ENCODE data around the gene BCL6B. TPM values are rescaled to one million over a fixed set of nuclear protein-coding genes. Genes with fewer than 3 reads are reported as not detected.

BCL6B gene
- total RNA-seq, 1 experiment from 2014 or later = 0.57 TPM

DNA sequence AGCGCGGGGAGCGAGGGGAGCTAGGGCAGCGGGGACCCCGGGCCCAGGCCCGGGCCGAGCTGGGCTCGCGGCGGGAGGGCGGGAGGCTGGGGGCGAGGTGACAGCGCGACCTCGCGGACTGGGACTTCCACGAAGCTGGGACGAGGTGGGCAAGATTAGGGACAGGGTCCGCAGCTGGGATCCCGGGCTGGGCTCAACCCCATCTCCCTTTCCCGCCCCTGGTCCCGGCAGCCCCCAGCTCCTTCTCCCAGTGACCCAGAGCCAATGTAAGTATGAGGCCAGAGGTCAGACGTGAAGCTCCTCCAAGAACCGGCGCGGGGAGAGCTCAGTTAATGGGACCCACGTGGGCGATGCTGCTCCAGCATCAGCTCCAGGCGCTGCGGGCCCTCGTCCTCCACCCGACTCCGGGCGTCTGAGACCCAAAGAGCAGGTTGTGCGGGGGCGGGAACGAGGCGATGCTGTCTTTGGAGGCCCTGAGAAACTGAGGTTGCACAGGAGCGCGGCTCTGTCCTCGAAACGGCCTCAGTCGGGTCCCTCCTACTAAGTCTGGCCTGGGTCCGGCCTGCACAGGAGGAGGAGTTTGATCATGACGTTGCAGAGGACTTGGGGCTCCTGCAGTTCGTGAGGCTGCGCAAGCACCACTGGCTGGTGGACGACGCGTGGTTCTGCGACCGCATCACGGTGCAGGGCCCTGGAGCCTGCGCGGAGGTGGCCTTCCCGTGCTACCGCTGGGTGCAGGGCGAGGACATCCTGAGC is 26.4 kb upstream of the BCL6B start:
- Histone ChIP-seq H3K4me2 (ENCODE audit: low read length) (no peak overlapping the region), H3K4me3 (replicated peaks in 1 of 2; ENCODE audit: low read depth in 1 of 2, low read length in 2 of 2) (no peak overlapping the region), H3K4me1 (ENCODE audit: control insufficient read depth in 1 of 2, insufficient read depth in 2 of 2, low read length in 2 of 2) (no peaks in the 10 kb centered on the region), H3K9me2 (ENCODE audit: insufficient read depth) (no peaks in the 10 kb centered on the region), H3K27me3 (ENCODE audit: insufficient read depth, low read length) (no peaks in the 10 kb centered on the region), H2AFZ (ENCODE audit: low read depth, low read length, poor library complexity, severe bottlenecking) (no peak overlapping the region), H3K9ac (ENCODE audit: low read length) (no peak overlapping the region), H3K79me2 (ENCODE audit: insufficient read depth, low read length) (no peaks in the 10 kb centered on the region), H3K36me3 (ENCODE audit: control insufficient read depth in 1 of 2, insufficient read depth in 2 of 2, low read length in 2 of 2) (peaks cover 9 to 11% of the 10 kb centered on the region in 2 experiments; a peak in 3 of 4 replicates), H3K27ac (ENCODE audit: low read depth, low read length) (no peak overlapping the region), H3K9me3 (ENCODE audit: control insufficient read depth in 1 of 2, insufficient read depth in 1 of 2, low read depth in 1 of 2, low read length in 2 of 2) (no peaks in the 10 kb centered on the region), H4K20me1 (ENCODE audit: insufficient read depth) (no peaks in the 10 kb centered on the region)
- DNase-seq (ENCODE audit: low read depth, low spot score) (no peak), ATAC-seq (no peak)
- no TSS peak for BruUV-seq (replicated peaks)
- ChIA-PET POLR2A (interaction anchor here (1.3 kb wide), 1 partner anchor 8 kb away, joined by 4 read pairs; no protein-coding TSS in a partner anchor), RAD21 (ENCODE audit: low non-redundant PET in 1 of 2, low total read pairs in 2 of 2, uncharacterized antibody in 2 of 2, unreplicated experiment in 2 of 2) (no interaction called here), CTCF (interaction anchor here (1.4 to 1.7 kb wide), 2 partner anchors 8 to 19 kb away, joined by 4 read pairs; no protein-coding TSS in a partner anchor)
- no peak for TF ChIP-seq POLR2A (IDR thresholded peaks at IDR 0.05; ENCODE audit: borderline replicate concordance, extremely low read depth, insufficient read depth, insufficient read length)
- TF ChIP-seq, protein P1, sequence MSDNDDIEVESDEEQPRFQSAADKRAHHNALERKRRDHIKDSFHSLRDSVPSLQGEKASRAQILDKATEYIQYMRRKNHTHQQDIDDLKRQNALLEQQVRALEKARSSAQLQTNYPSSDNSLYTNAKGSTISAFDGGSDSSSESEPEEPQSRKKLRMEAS (IDR thresholded peaks at IDR 0.05) = no peak
- TF ChIP-seq SRF (IDR thresholded peaks at IDR 0.05; ENCODE audit: low read depth) = no peak
- TF ChIP-seq EZH2phosphoT487 (IDR thresholded peaks at IDR 0.05; ENCODE audit: borderline replicate concordance) = no peak
- no peak for TF ChIP-seq SP1 (IDR thresholded peaks at IDR 0.05; ENCODE audit: low read depth)
- no peak for TF ChIP-seq JUND (IDR thresholded peaks at IDR 0.05)
- no peak for TF ChIP-seq EZH2 (IDR thresholded peaks at IDR 0.05)
- intact Hi-C loops (cut with micrococcal nuclease) = no loop called here

DNA sequence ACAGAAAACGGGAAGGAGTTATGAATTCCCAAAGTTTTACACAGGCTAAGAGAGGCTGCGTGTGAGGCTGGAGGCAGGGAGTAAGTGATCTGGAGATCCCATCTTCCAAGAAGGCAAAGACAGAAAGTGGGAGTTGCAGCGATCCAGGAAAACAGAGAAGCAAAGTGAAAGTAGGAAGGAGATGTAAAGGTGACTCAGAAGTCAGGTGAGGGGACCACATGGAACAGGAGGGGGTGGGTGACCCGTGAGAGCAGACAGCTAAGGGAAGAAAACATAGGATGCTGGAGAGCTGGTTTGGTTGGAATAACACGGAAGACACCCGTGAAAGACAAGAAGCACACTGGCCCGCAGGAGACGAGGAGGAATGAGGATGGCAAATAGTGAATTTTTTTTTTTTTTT is 25.7 kb upstream of the BCL6B start:
- H3K9me3 ChIP-seq (ENCODE audit: control insufficient read depth in 1 of 2, insufficient read depth in 1 of 2, low read depth in 1 of 2, low read length in 2 of 2) = no peaks in the 10 kb centered on the region
- H3K4me2 ChIP-seq (ENCODE audit: low read length) = no peak overlapping the region
- no peak for DNase-seq (ENCODE audit: low read depth, low spot score)
- ChIA-PET POLR2A (no interaction called here), CTCF (no interaction called here), RAD21 (ENCODE audit: low non-redundant PET in 1 of 2, low total read pairs in 2 of 2, uncharacterized antibody in 2 of 2, unreplicated experiment in 2 of 2) (no interaction called here)
- no peaks in the 10 kb centered on the region for H3K79me2 ChIP-seq (ENCODE audit: insufficient read depth, low read length)
- no peak overlapping the region for H3K9ac ChIP-seq (ENCODE audit: low read length)
- no peak overlapping the region for H2AFZ ChIP-seq (ENCODE audit: low read depth, low read length, poor library complexity, severe bottlenecking)
- intact Hi-C loops (cut with micrococcal nuclease) = no loop called here
- BruUV-seq (replicated peaks) = no TSS peak
- ATAC-seq = no peak
- H3K27ac ChIP-seq (ENCODE audit: low read depth, low read length) = no peak overlapping the region
- H4K20me1 ChIP-seq (ENCODE audit: insufficient read depth) = no peaks in the 10 kb centered on the region
- TF ChIP-seq, protein P1 (IDR thresholded peaks at IDR 0.05) = no peak
- no peak for TF ChIP-seq YY1 (IDR thresholded peaks at IDR 0.05; ENCODE audit: extremely low read depth, insufficient replicate concordance, low read depth, low read length)
- no peak for TF ChIP-seq TCF7L2 (IDR thresholded peaks at IDR 0.05; ENCODE audit: borderline replicate concordance, extremely low read depth, insufficient read depth, insufficient read length)
- no peak for TF ChIP-seq EZH2 (IDR thresholded peaks at IDR 0.05)
- no peak for TF ChIP-seq SIN3A (IDR thresholded peaks at IDR 0.05; ENCODE audit: low read depth)
- TF ChIP-seq POLR2A (IDR thresholded peaks at IDR 0.05; ENCODE audit: borderline replicate concordance, extremely low read depth, insufficient read depth, insufficient read length) = no peak
- TF ChIP-seq ZFX (IDR thresholded peaks at IDR 0.05) = no peak
- TF ChIP-seq, protein P2, sequence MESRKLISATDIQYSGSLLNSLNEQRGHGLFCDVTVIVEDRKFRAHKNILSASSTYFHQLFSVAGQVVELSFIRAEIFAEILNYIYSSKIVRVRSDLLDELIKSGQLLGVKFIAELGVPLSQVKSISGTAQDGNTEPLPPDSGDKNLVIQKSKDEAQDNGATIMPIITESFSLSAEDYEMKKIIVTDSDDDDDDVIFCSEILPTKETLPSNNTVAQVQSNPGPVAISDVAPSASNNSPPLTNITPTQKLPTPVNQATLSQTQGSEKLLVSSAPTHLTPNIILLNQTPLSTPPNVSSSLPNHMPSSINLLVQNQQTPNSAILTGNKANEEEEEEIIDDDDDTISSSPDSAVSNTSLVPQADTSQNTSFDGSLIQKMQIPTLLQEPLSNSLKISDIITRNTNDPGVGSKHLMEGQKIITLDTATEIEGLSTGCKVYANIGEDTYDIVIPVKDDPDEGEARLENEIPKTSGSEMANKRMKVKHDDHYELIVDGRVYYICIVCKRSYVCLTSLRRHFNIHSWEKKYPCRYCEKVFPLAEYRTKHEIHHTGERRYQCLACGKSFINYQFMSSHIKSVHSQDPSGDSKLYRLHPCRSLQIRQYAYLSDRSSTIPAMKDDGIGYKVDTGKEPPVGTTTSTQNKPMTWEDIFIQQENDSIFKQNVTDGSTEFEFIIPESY (IDR thresholded peaks at IDR 0.05; ENCODE audit: extremely low read depth, insufficient replicate concordance, low read length) = no peak
- TF ChIP-seq ZNF274 (IDR thresholded peaks at IDR 0.05; ENCODE audit: low read depth, low read length) = no peak
- TF ChIP-seq EGR1 (IDR thresholded peaks at IDR 0.05; ENCODE audit: low read depth) = no peak
- no peak for TF ChIP-seq ELF1 (IDR thresholded peaks at IDR 0.05; ENCODE audit: borderline replicate concordance, low read depth)
- TF ChIP-seq, protein P3, sequence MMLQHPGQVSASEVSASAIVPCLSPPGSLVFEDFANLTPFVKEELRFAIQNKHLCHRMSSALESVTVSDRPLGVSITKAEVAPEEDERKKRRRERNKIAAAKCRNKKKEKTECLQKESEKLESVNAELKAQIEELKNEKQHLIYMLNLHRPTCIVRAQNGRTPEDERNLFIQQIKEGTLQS (IDR thresholded peaks at IDR 0.05) = no peak
- no peak overlapping the region for H3K4me3 ChIP-seq (replicated peaks in 1 of 2; ENCODE audit: low read depth in 1 of 2, low read length in 2 of 2)
- H3K27me3 ChIP-seq (ENCODE audit: insufficient read depth, low read length) = no peaks in the 10 kb centered on the region
- H3K36me3 ChIP-seq (ENCODE audit: control insufficient read depth in 1 of 2, insufficient read depth in 2 of 2, low read length in 2 of 2) = peaks cover 11 to 12% of the 10 kb centered on the region in 2 experiments; a peak in 3 of 4 replicates
- H3K4me1 ChIP-seq (ENCODE audit: control insufficient read depth in 1 of 2, insufficient read depth in 2 of 2, low read length in 2 of 2) = no peaks in the 10 kb centered on the region
- H3K9me2 ChIP-seq (ENCODE audit: insufficient read depth) = no peaks in the 10 kb centered on the region
